ENCODE data around the gene ITPR2.

GRCh38 chr12:26614011-26614616 lies 218.9 kb downstream of the ITPR2 start:
- TF ChIP-seq ZBTB7B (CRISPR knock-in tag; IDR thresholded peaks at IDR 0.05) (no peak), ARHGAP35 (CRISPR knock-in tag; IDR thresholded peaks at IDR 0.05; ENCODE audit: borderline replicate concordance) (no peak), POLR2AphosphoS5 (IDR thresholded peaks at IDR 0.05; ENCODE audit: low read depth, low read length) (no peak), ZBED4 (CRISPR knock-in tag; IDR thresholded peaks at IDR 0.05; ENCODE audit: borderline replicate concordance) (no peak), CBX5 (CRISPR knock-in tag; IDR thresholded peaks at IDR 0.05; ENCODE audit: borderline replicate concordance) (no peak), AFF4 (CRISPR knock-in tag; IDR thresholded peaks at IDR 0.05) (no peak), KDM1A (CRISPR knock-in tag; IDR thresholded peaks at IDR 0.05) (no peak), HMGXB3 (CRISPR knock-in tag; IDR thresholded peaks at IDR 0.05; ENCODE audit: borderline replicate concordance) (no peak), NR2F6 (IDR thresholded peaks at IDR 0.05) (no peak), NR2F6 (CRISPR knock-in tag; IDR thresholded peaks at IDR 0.05) (no peak)
